ENCODE results near the gene AADACL4. TPM values are rescaled to one million over a fixed set of nuclear protein-coding genes. Genes with fewer than 3 reads are reported as not detected.

Gene AADACL4
- total and polyA plus RNA-seq, 2 of the 8 experiments (the other 6 are each of a cell fraction or from before 2014, with no cell fraction given), result 0.08 TPM; not detected in 1

DNA sequence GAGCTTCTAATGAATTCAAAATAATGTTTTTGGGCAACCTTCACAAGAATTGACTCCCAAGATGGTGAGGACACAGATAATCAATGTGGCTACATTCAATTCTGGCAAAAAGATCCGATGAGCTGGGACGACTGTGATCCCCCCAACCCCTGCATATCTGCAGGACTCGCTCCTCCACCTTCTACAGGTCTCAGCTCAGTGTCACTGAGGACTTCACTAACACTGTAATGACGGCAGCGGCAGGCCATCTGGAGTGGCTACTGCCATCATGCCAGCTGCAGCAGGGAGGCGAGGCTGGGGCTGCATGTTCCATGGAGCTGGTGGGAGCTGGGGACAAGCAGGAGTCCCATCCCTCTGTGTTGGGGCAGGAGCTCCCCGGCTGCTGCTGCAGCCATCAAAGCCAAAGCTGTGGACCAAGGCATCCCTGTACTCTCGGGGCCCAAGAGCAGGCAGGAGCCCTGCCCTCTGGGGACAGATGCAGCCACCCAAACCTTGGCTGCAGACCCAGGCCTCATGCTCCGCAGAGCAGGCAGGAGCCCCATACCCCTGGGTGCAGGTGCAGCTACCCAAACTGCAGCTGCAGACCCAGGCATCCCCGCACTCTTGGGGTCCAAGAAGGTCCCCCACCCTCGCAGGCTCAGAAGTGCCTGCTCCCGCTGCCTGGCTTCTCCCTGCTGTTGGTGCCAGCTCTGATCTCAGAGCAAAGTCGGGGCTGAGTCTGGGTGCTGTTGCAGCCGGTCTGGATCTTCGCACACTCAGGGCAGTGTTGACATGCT lies 13.7 kb upstream of the AADACL4 start (continued):
- no peak for TF ChIP-seq CHD7 (IDR thresholded peaks at IDR 0.05; ENCODE audit: insufficient replicate concordance, low read length)
- TF ChIP-seq TCF12 (IDR thresholded peaks at IDR 0.05; ENCODE audit: low read depth, low read length), result no peak
- no peak for TF ChIP-seq EGR1 (IDR thresholded peaks at IDR 0.05; ENCODE audit: borderline replicate concordance, low read depth, low read length)
- TF ChIP-seq GABPA (IDR thresholded peaks at IDR 0.05; ENCODE audit: borderline replicate concordance, insufficient read depth, low read length), result no peak
- TF ChIP-seq, protein P1, sequence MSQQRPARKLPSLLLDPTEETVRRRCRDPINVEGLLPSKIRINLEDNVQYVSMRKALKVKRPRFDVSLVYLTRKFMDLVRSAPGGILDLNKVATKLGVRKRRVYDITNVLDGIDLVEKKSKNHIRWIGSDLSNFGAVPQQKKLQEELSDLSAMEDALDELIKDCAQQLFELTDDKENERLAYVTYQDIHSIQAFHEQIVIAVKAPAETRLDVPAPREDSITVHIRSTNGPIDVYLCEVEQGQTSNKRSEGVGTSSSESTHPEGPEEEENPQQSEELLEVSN (IDR thresholded peaks at IDR 0.05), result no peak
- TF ChIP-seq JUN (IDR thresholded peaks at IDR 0.05; ENCODE audit: low read depth, low read length), result no peak
- TF ChIP-seq SAP30 (IDR thresholded peaks at IDR 0.05; ENCODE audit: insufficient read depth, insufficient replicate concordance, low read length), result no peak
- TF ChIP-seq SIX5 (IDR thresholded peaks at IDR 0.05; ENCODE audit: low read depth, low read length), result no peak
- no peak for TF ChIP-seq GTF2F1 (IDR thresholded peaks at IDR 0.05; ENCODE audit: borderline replicate concordance, low read depth, low read length)
- no peak for TF ChIP-seq MAFK (IDR thresholded peaks at IDR 0.05; ENCODE audit: low read depth, low read length)

Data from H1 (cell line).